Measurements from ENCODE around the gene TENM4. TPM values are rescaled to one million over a fixed set of nuclear protein-coding genes. Genes with fewer than 3 reads are reported as not detected.

The TENM4 gene
- total RNA-seq, 4 donors from 2014 or later, result 1.1 to 2.7 (median 2.0) TPM

GRCh38 chr11:79393362-79394043, 47.3 kb downstream of the TENM4 start:
- H3K4me1 ChIP-seq, result no peaks in the 10 kb centered on the region
- no peak overlapping the region for H3K27ac ChIP-seq
- TF ChIP-seq CTCF (IDR thresholded peaks at IDR 0.05) (no peak), POLR2A (IDR thresholded peaks at IDR 0.05) (no peak)
- no peaks in the 10 kb centered on the region for H3K9me3 ChIP-seq
- no peaks in the 10 kb centered on the region for H3K27me3 ChIP-seq
- DNase-seq, result no peak
- no peak overlapping the region for H3K4me3 ChIP-seq
- no peaks in the 10 kb centered on the region for H3K36me3 ChIP-seq

- Histone ChIP-seq H3K4me3 (no peak overlapping the region), H3K27me3 (no peaks in the 10 kb centered on the region), H3K36me3 (no peaks in the 10 kb centered on the region), H3K9me3 (no peaks in the 10 kb centered on the region), H3K4me1 (no peaks in the 10 kb centered on the region), H3K27ac (no peak overlapping the region)
- TF ChIP-seq CTCF (IDR thresholded peaks at IDR 0.05), result no peak
- TF ChIP-seq POLR2A (IDR thresholded peaks at IDR 0.05), result no peak
- no peak for DNase-seq
Observed at GRCh38 chr11:79392161-79392560, 48.7 kb downstream of the TENM4 start.

GRCh38 chr11:79390923-79391322, 49.9 kb downstream of the TENM4 start:
- Histone ChIP-seq H3K4me1 (no peaks in the 10 kb centered on the region), H3K27ac (no peak overlapping the region), H3K36me3 (no peaks in the 10 kb centered on the region), H3K27me3 (no peaks in the 10 kb centered on the region), H3K4me3 (no peak overlapping the region), H3K9me3 (no peaks in the 10 kb centered on the region)
- TF ChIP-seq POLR2A (IDR thresholded peaks at IDR 0.05), result no peak
- TF ChIP-seq CTCF (IDR thresholded peaks at IDR 0.05), result no peak
- DNase-seq, result no peak

- no peak for TF ChIP-seq CTCF (IDR thresholded peaks at IDR 0.05)
- TF ChIP-seq POLR2A (IDR thresholded peaks at IDR 0.05), result no peak
- no peaks in the 10 kb centered on the region for H3K9me3 ChIP-seq
- no peaks in the 10 kb centered on the region for H3K4me1 ChIP-seq
- H3K27me3 ChIP-seq, result no peaks in the 10 kb centered on the region
- no peaks in the 10 kb centered on the region for H3K36me3 ChIP-seq
- no peak for DNase-seq
- H3K27ac ChIP-seq, result no peak overlapping the region
- no peak overlapping the region for H3K4me3 ChIP-seq
Observed at GRCh38 chr11:79390477-79390876, 50.4 kb downstream of the TENM4 start.

- TF ChIP-seq POLR2A (IDR thresholded peaks at IDR 0.05) (no peak), CTCF (IDR thresholded peaks at IDR 0.05) (no peak)
- no peak overlapping the region for H3K4me3 ChIP-seq
Observed at GRCh38 chr11:79388201-79388600, 52.6 kb downstream of the TENM4 start.

GRCh38 chr11:79383874-79384273, 57.0 kb downstream of the TENM4 start:
- Histone ChIP-seq H3K27ac (no peak overlapping the region), H3K4me1 (no peaks in the 10 kb centered on the region), H3K36me3 (no peaks in the 10 kb centered on the region), H3K9me3 (no peaks in the 10 kb centered on the region), H3K4me3 (no peak overlapping the region), H3K27me3 (no peaks in the 10 kb centered on the region)
- TF ChIP-seq CTCF (IDR thresholded peaks at IDR 0.05), result no peak
- TF ChIP-seq POLR2A (IDR thresholded peaks at IDR 0.05), result no peak
- DNase-seq, result no peak

More at GRCh38 chr11:79388201-79388600, 52.6 kb downstream of the TENM4 start:
- no peaks in the 10 kb centered on the region for H3K9me3 ChIP-seq
- DNase-seq, result no peak
- H3K27me3 ChIP-seq, result no peaks in the 10 kb centered on the region
- H3K4me1 ChIP-seq, result no peaks in the 10 kb centered on the region
- no peak overlapping the region for H3K27ac ChIP-seq
- no peaks in the 10 kb centered on the region for H3K36me3 ChIP-seq

Data from Peyer's patch (tissue), 4 donors.